Fibroblast of skin of back (primary cell): Measurements from ENCODE around the gene USP47.
A peak's percentile ranks its signal among the peaks of the same experiment; 100 is the strongest.

Experiments used
- DNase-seq: peaks from one replicate; pipeline ENCODE4 v3.0.0-alpha.2; 2013

Gene USP47

GRCh38 chr11:11983427-11983826 is 141.7 kb downstream of the USP47 start:
- DNase-seq = peak; percentile 27

- DNase-seq = peak; percentile 74
These were observed 142.8 kb downstream of the USP47 start for GRCh38 chr11:11984563-11984962.

DNA sequence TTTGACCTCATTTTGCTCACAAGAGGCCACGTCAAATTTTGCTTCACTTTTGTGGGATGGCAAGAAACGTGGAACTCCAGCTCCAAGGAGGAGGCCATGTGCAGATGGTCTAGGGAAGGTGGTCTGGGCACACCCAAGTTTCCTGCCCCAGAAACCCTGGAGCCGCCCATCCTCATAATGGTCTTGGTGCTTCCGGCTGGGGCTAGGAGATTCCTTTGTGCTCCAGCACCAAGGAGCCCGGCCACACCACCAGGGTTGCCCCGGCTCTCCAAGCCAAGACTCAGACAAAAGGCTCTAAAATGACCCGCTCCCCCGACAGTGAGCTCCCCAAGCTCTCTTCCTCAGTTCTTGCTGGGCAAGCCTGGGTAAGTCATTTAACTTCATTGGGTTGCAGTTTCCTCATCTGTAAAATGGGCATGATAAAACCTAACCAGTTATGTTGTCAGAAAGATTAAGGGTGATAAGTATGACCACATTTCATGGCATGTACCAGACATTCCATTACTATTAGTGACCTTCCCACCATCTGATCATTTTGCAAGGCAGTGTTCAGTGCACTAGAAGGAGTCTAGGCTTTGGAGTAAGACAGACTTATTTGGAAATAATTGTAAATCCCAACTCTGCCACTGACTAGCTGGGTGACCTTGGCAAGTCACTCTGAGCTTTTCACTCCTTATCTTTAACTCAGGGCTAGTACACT is 143.4 kb downstream of the USP47 start:
- DNase-seq = peak; percentile 94

- DNase-seq = peak; percentile 11
These were observed 144.5 kb downstream of the USP47 start for GRCh38 chr11:11985954-11986949.

- peak; percentile 78 for DNase-seq
These were observed 145.8 kb downstream of the USP47 start for GRCh38 chr11:11987503-11988022.

DNA sequence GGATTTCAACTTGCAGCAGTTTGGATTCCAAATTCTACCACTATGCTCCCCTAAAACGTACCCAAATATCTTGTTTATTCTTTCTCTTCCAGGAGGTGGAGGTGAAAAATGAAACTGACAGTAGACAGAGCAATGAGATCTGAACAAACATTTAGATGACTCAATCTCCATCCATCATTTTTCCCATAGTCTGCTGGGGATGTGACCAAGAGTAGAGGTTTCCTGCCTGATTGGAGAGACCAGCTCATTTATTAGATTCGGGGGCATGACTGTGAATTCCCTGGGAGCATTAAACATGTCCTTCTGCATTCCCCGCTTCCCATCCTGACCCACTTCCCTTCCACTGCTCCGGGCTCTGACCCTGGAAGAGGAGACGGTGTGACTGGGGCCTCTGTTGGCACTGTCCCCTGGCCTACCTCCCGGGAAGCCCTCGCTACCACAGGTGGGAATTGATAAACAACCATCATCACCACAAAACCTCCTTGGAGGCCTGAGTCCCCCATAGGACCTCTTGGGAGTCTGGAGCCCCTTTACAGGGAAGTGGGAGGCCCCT is 146.4 kb downstream of the USP47 start:
- peak; percentile 90 for DNase-seq

- DNase-seq = peak; percentile 28
These were observed 147.0 kb downstream of the USP47 start for GRCh38 chr11:11988681-11989261.

DNA sequence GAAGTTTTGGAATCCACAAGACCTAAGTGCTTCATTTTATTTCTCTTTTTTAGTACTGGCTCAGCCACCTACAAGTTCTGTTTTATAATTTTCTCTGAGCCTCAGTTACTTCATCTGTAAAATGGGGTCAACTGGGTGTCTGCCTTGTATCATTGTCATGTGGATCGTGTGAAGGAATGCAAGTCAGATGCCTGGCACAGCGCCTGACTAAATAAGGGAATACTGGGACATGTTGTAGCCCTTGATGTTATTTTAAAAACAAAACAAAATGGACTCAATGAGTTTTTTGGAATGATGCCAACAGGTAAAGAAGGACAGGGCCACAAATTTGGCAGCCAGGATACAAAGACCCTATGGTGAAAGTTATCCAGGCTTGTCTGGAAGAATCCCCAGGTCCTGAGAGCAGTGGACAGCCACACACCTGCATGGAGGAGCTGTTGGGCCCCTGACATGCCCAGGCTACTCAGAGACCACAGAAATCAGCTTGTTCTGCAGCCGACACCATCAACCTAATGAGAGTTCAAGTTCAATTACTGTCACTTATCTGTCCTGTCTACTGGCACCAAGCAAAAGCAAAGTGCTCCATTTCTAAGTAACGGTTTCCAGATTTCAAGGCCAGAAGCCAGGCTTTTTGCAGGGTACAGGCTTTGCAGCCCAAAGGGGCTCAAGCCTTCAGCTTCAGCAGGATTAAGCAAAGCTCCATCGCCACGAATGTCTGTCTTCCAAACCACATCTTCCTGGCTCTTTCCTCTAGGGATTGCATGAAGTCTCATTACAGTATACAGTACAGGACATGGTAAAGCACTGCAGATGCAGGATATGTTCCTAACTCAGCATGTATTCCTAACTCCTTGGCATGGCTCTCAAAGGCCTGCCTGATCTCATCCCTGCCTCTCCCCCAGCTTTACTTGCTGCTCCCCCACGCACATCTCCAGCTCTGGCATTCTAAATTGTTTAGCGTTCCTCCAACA is 148.3 kb downstream of the USP47 start:
- peak; percentile 72 for DNase-seq

GRCh38 chr11:11992257-11993212 is 150.8 kb downstream of the USP47 start:
- DNase-seq = peak; percentile 57

- peak; percentile 90 for DNase-seq
These were observed 152.1 kb downstream of the USP47 start for GRCh38 chr11:11993839-11994238.

- no peak for DNase-seq
These were observed 153.8 kb downstream of the USP47 start for GRCh38 chr11:11995601-11996000.

DNA sequence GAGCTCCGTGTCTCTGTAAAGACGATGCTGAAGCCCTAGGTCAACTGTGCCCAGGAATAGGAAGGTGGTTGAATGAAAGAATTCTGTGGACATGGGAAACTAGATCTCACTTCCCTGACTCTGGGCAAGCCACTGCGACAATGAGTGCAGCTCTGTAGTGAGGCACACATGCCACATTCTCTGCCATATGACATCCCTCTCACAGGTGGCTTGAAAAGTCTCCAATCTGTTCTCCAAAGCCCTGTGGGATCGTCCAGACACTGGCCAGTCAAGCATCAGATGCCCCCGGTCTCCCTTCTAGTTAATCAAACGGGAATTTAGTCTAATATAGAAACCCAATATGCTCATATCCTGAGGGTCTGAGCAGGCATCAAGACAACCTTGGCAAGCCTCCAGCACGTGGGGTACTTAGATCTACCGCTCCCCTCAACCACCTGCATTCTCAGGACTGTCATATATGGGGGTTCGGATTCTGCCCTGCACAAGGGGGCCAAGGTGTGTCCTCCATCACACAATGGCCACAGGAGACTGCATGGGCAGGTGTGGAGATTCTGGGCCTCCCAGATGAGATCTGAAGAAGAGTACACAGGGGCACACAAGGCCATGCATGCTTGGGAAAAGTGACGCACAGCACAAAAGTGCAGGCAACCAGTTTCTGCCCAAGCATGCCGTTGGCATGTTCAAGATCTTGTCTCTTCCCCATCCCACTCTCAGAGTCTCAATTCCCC is 154.7 kb downstream of the USP47 start:
- DNase-seq = no peak

- DNase-seq = no peak
These were observed 155.2 kb downstream of the USP47 start for GRCh38 chr11:11997049-11997322.

DNA sequence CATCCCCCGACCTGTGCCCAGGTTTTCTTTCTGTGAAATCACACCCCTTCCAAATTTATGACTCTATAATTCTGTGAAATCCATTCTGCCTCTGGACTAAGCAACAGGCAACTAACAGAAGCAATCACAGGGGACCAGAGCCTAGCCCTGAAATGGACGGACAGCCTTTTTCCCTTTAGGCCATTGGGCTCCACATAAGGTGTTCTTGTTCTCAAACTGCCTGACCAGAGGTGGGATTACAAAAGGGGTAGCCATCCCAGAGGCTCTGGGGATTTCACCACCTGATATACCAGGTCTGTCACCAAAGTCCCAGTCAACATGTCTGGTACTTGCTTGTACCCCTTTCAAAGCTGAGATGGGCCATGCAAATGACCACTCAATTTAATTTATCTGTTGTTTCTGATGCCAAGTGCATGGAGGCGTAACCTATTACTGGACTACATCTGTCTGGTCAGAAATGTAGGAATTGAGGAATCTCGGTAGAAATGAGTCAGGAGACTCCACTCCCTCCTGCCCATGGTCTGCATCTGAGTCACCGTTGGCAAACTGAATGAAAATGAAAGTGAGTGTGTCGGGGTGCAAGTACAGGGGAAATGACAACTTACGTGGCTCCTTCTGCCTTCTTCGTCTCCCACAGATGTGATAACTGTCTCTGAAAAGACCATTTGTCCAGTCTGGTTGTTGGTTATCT is 156.5 kb downstream of the USP47 start:
- DNase-seq = peak; percentile 92

DNA sequence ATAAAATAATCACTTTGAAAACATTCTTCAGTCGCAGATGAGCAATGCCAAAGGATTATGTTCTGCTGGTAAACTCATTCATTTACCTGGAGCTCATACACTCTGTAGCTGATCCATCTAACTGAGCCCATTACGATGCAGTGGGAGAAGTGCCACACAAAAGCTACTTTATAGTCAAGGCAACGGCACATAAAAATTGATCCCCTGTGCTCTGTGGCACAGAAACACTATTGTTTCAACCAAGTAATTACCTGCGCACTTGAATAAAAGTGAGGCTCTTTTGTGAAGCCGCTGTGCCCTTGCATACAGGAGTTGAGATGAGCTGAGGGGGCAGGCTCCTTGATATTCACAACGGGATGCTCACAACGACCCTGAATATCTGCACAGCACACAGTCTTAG is 159.4 kb downstream of the USP47 start:
- DNase-seq = no peak

GRCh38 chr11:12003336-12003735 is 161.6 kb downstream of the USP47 start:
- DNase-seq = no peak

- DNase-seq = peak; percentile 29
These were observed 162.0 kb downstream of the USP47 start for GRCh38 chr11:12003815-12004214.

- DNase-seq = no peak
These were observed 163.3 kb downstream of the USP47 start for GRCh38 chr11:12005061-12005460.

DNA sequence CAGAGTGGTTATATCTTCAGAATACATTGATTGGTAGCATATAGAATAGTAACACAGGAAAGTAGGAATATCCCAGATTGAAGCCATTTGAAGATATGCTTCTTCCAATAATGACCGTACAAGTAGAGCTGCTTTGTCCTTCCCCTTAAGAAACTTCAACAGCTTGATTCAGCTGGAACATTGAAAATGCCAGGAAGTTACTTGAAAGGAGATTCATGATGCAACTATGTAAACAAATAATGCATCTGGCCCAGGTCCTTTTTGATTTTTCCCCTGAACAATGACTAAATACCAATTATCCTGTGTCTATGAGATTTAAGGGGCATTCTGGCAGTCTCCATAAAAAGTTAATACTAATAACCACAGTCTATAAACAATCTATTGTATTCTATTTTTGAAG is 163.7 kb downstream of the USP47 start:
- peak; percentile 64 for DNase-seq
